Neural cell (in vitro differentiated cells): ENCODE measurements around the gene HMOX2. TPM values are rescaled to one million over a fixed set of nuclear protein-coding genes. Genes with fewer than 3 reads are reported as not detected.

ENCODE experiments used
- H2AFZ ChIP-seq: fragments of 200-600, 300-800 bp; sonication (generic), shearing (Covaris generic); 2 replicates; pipeline ENCODE4 v1.6.0; 2014; ENCODE audit warnings: low read depth, mild to moderate bottlenecking, antibody characterized with exemption, low read length, moderate library complexity
- H3F3A ChIP-seq: fragments of 200-600 bp; shearing (Covaris generic); 2 replicates; pipeline ENCODE4 v1.6.1; 2016; ENCODE audit warnings: mild to moderate bottlenecking, moderate library complexity, mixed read lengths, antibody characterized with exemption, low read length; ENCODE audit not compliant: insufficient read depth, poor library complexity, severe bottlenecking
- H3K27ac ChIP-seq: fragments of 200-600, 300-800 bp; sonication (generic), shearing (Covaris generic); 2 replicates; pipeline ENCODE4 v1.5.1; 2014; ENCODE audit warnings: mild to moderate bottlenecking, low read length, moderate library complexity
- H3K27me3 ChIP-seq: fragments of 300-800, 200-600 bp; sonication (generic), shearing (Covaris generic); 2 replicates; pipeline ENCODE4 v1.6.0; 2014; ENCODE audit warnings: mild to moderate bottlenecking, low read depth, low read length, moderate library complexity; ENCODE audit not compliant: insufficient read depth
- H3K36me3 ChIP-seq: fragments of 300-800, 200-600 bp; sonication (generic), shearing (Covaris generic); 2 replicates; pipeline ENCODE4 v1.5.1; 2014; ENCODE audit warnings: mild to moderate bottlenecking, antibody characterized with exemption, low read length, moderate library complexity; ENCODE audit not compliant: insufficient read depth
- H3K4me2 ChIP-seq: fragments of 300-800, 200-600 bp; sonication (generic), shearing (Covaris generic); 2 replicates; pipeline ENCODE4 v1.6.0; 2014; ENCODE audit warnings: mild to moderate bottlenecking, low read length
- H3K4me3 ChIP-seq: fragments of 300-800, 200-600 bp; sonication (generic), shearing (Covaris generic); 2 replicates; pipeline ENCODE4 v1.5.1; 2014; ENCODE audit warnings: mild to moderate bottlenecking, low read length, moderate library complexity
- H3K79me2 ChIP-seq: fragments of 200-600 bp; shearing (Covaris generic); replicated peaks from 2 replicates; pipeline ENCODE4 v1.6.0; 2014; ENCODE audit warnings: mild to moderate bottlenecking, low read length, moderate library complexity; ENCODE audit not compliant: insufficient read depth
- H3K9ac ChIP-seq: fragments of 300-800, 200-600 bp; sonication (generic), shearing (Covaris generic); 2 replicates; pipeline ENCODE4 v1.6.1; 2016; ENCODE audit warnings: mild to moderate bottlenecking, low read length, mixed read lengths
- H3K9me2 ChIP-seq: fragments of 200-600 bp; shearing (Covaris generic); 2 replicates; pipeline ENCODE4 v1.6.1; 2016; ENCODE audit warnings: mild to moderate bottlenecking, low read length, mixed read lengths; ENCODE audit not compliant: insufficient read depth
- H3K9me3 ChIP-seq: fragments of 200-600, 300-800 bp; sonication (generic), shearing (Covaris generic); 2 replicates; pipeline ENCODE4 v1.6.1; 2016; ENCODE audit warnings: mild to moderate bottlenecking, mixed run types, low read length, moderate library complexity, mixed read lengths
- H4K20me1 ChIP-seq: fragments of 200-600 bp; shearing (Covaris generic); 2 replicates; pipeline ENCODE4 v1.6.1; 2016; ENCODE audit warnings: mild to moderate bottlenecking, mixed run types; ENCODE audit not compliant: insufficient read depth
- CTCF ChIP-seq: fragments of 450-650 bp; IDR thresholded peaks from 2 replicates; pipeline ENCODE4 v1.5.1; 2014; ENCODE audit warnings: antibody characterized with exemption, mild to moderate bottlenecking, moderate library complexity; ENCODE audit not compliant: poor library complexity, severe bottlenecking
- EP300 ChIP-seq: fragments of 450-650 bp; conservative IDR thresholded peaks from 2 replicates; pipeline ENCODE4 v1.6.1; 2014; ENCODE audit warnings: antibody characterized with exemption, mild to moderate bottlenecking, moderate library complexity; ENCODE audit not compliant: poor library complexity, severe bottlenecking
- EZH2 ChIP-seq: fragments of 200-600, 300-800 bp; shearing (Covaris generic), sonication (generic); IDR thresholded peaks from 2 replicates; pipeline ENCODE4 v1.6.1; 2014; ENCODE audit warnings: antibody characterized with exemption, low read length, borderline replicate concordance, mild to moderate bottlenecking; ENCODE audit not compliant: insufficient read depth, poor library complexity, severe bottlenecking
- MXI1 ChIP-seq: fragments of 450-650 bp; conservative IDR thresholded peaks from 2 replicates; pipeline ENCODE4 v1.6.1; 2014; ENCODE audit warnings: antibody characterized with exemption, mild to moderate bottlenecking; ENCODE audit not compliant: poor library complexity, severe bottlenecking
- POLR2AphosphoS5 ChIP-seq: IDR thresholded peaks from 2 replicates; pipeline ENCODE4 v1.6.1; 2012
- RAD21 ChIP-seq: fragments of 450-650 bp; conservative IDR thresholded peaks from 2 replicates; pipeline ENCODE4 v1.6.1; 2014; ENCODE audit warnings: antibody characterized with exemption, mild to moderate bottlenecking, moderate library complexity
- REST ChIP-seq: IDR thresholded peaks from 2 replicates; pipeline ENCODE4 v1.6.1; 2012; ENCODE audit warnings: borderline replicate concordance
- SMC3 ChIP-seq: fragments of 450-650 bp; conservative IDR thresholded peaks from 2 replicates; pipeline ENCODE4 v1.6.1; 2014; ENCODE audit warnings: antibody characterized with exemption, mild to moderate bottlenecking, moderate library complexity; ENCODE audit not compliant: poor library complexity
- TAF1 ChIP-seq: IDR thresholded peaks from 2 replicates; pipeline ENCODE4 v1.6.1; 2012; ENCODE audit warnings: low read depth
- polyA plus RNA-seq: library from polyadenylated mRNA; depleted of rRNA; stranded (reverse); fragments of >200 nt; gene quantifications from 2 replicates; pipeline ENCODE4 v1.2.3, GENCODE V29; 2014

Gene HMOX2
- polyA plus RNA-seq, 1 donor from 2014 or later = 79.4 TPM

DNA sequence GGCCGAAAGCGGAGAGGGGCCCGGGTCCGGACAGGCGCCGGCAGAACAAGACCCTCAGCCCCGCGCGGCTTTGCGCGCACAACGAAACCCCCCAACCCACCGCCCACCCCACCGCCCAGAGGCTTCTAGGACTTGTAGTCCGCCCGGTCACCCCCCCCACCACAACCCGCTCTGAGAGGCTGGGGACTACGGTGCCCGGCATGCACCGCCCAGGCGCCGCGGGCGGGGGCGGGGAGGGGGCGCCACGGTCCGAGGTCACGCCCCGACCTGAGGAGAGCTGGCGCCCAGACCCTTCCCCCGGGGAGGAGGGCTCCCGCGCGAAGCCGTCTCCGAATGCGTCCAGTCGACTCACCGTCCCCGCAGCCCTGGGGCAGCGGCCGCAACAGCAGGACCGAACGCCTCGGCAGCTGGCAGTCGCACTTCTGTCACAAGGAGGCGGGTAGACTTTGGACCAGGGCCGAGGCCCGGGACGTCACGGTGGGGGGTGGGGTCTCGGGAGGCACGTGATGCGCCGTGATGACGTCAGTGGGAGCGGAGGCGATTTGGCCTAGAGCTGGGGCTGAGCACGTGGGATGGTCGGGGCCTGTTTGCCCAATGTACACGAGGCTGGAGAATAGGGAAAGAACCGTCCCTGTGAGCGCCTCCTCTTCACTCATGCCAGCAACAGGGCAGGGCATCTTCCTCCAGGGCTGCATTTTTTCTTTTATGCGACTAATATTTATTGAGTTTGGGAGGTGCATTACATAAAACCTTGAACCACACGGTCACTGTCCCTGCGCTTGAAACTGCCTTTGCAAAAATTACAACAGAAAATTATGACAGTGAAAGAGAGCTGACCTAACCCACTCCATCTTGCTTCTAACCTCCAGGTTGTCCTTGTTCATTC is 62.4 kb downstream of the HMOX2 start, which contains the start of gene CDIP1:
Gene CDIP1 (minus strand): TSS at position 424 of the 886 bp plus-strand sequence. CDS start 24,643 bp downstream, outside the sequence.
- TF ChIP-seq MXI1 (peak; percentile 48), EP300 (peak; percentile 77), RAD21 (no peak), SMC3 (peak; percentile 29), CTCF (peak; percentile 41), REST (peak; percentile 82), POLR2AphosphoS5 (peak; percentile 98), EZH2 (no peak), TAF1 (peak; percentile 62)
- H3K27ac ChIP-seq = peak within 1 kb of the TSS; percentile 85
- no peaks in the 10 kb centered on the region for H3K9me3 ChIP-seq
- peak within 1 kb of the TSS; percentile 74 for H2AFZ ChIP-seq
- peak within 1 kb of the TSS; percentile 84 for H3K9ac ChIP-seq
- no peaks in the 10 kb centered on the region for H3K9me2 ChIP-seq
- peak within 1 kb of the TSS; percentile 44 for H3K4me2 ChIP-seq
- peaks cover 30% of the 10 kb centered on the region for H3K79me2 ChIP-seq
- H3K36me3 ChIP-seq = no peaks in the 10 kb centered on the region
- H4K20me1 ChIP-seq = no peaks in the 10 kb centered on the region
- no peaks in the 10 kb centered on the region for H3K27me3 ChIP-seq
- H3F3A ChIP-seq = no peaks in the 10 kb centered on the region
- H3K4me3 ChIP-seq = peak within 1 kb of the TSS; percentile 99

DNA sequence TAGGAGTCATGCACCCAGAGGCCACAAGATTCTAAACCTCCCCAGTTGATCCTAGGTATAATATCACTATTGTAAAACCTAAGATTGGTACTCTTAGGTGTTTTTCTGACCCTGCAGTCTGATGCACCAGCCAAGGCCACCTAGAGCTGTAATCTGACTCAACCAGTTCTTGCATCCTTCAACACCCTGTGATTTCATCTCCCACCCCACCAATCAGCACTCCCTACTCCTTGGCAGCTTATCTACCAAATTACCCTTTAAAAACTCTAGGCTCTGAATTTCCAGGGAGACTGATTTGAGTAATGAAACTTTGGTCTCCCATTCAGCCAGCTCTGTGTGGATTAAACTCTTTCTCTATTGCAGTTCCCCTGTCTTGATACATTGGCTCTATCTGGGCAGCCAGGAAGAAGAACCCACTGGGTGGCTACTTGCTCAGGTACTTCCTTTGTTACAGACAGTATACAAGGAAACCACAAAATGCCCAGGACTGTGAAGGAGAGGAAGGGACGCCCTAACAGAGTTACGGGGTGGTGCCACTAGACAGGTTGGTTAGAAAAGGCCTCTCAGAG is 63.6 kb downstream of the HMOX2 start:
- H3K4me2 ChIP-seq = no peak overlapping the region
- H3K36me3 ChIP-seq = no peaks in the 10 kb centered on the region
- TF ChIP-seq MXI1 (no peak), CTCF (no peak), REST (no peak), POLR2AphosphoS5 (no peak), TAF1 (no peak), RAD21 (no peak), EP300 (no peak)
- no peaks in the 10 kb centered on the region for H3K9me2 ChIP-seq
- H4K20me1 ChIP-seq = no peaks in the 10 kb centered on the region
- H3K27ac ChIP-seq = no peak overlapping the region
- no peak overlapping the region for H3K4me3 ChIP-seq
- no peaks in the 10 kb centered on the region for H3F3A ChIP-seq
- no peaks in the 10 kb centered on the region for H3K9me3 ChIP-seq
- no peak overlapping the region for H2AFZ ChIP-seq
- H3K79me2 ChIP-seq = peaks cover 30% of the 10 kb centered on the region
- no peaks in the 10 kb centered on the region for H3K27me3 ChIP-seq
- H3K9ac ChIP-seq = no peak overlapping the region
